AG04449 (cell line): ENCODE measurements around the gene CCL21.

Experiments
- CTCF ChIA-PET: fragments of 350-600 bp; formaldehyde crosslinking; extraction: SDS; loops from one replicate; lab custom pipeline; 2021; ENCODE audit warnings: antibody characterized with exemption; lab: Yijun Ruan, JAX
- POLR2A ChIA-PET: fragments of 400-600, 350-600 bp; formaldehyde crosslinking; extraction: SDS; loops from one replicate; lab custom pipeline; 2020; ENCODE audit warnings: antibody characterized with exemption, inconsistent platforms; lab: Yijun Ruan, JAX
- DNase-seq: peaks from one replicate; pipeline ENCODE4 v3.0.0-alpha.2; 2010; ENCODE audit warnings: low read depth, low spot score
- H3K4me3 ChIP-seq: 2 replicates; pipeline ENCODE4 v1.5.1; 2011; ENCODE audit warnings: low read depth, mild to moderate bottlenecking, control low read depth, low read length
- CTCF ChIP-seq: IDR thresholded peaks from one replicate; pipeline ENCODE4 v1.5.1; 2011; ENCODE audit warnings: mild to moderate bottlenecking, moderate library complexity, low read length, control low read depth, inconsistent platforms; ENCODE audit not compliant: insufficient read depth; ENCODE audit errors: missing control alignments

Gene CCL21

GRCh38 chr9:34669809-34670562, 40.0 kb downstream of the CCL21 start:
- ChIA-PET POLR2A (no interaction called here), CTCF (interaction anchor here (1.1 to 2.3 kb wide), 5 partner anchors 25 to 36 kb away, joined by 3 to 14 read pairs (median 5); no protein-coding TSS in a partner anchor)
- DNase-seq: no peak
- H3K4me3 ChIP-seq: no peak overlapping the region
- no peak for TF ChIP-seq CTCF

GRCh38 chr9:34665381-34666250, 44.3 kb downstream of the CCL21 start:
- H3K4me3 ChIP-seq: peak overlapping the region; percentile 92
- POLR2A ChIA-PET: interaction anchor here (1.2 to 2.1 kb wide), 3 partner anchors 10 to 19 kb away, joined by 5 to 11 read pairs (median 8); partner anchors contain the start of genes GALT and IL11RA
- CTCF ChIA-PET: interaction anchor here (1.2 to 8.4 kb wide), 11 partner anchors 10 to 37 kb away, joined by 3 to 153 read pairs (median 8); partner anchors contain the start of genes GALT, IL11RA and SIGMAR1
- peak; percentile 65 for DNase-seq
- TF ChIP-seq CTCF: no peak

GRCh38 chr9:34665067-34665380, 44.9 kb downstream of the CCL21 start:
- no peak for DNase-seq
- POLR2A ChIA-PET: interaction anchor here (1.2 to 2.1 kb wide), 3 partner anchors 10 to 18 kb away, joined by 5 to 11 read pairs (median 8); partner anchors contain the start of genes GALT and IL11RA
- peak overlapping the region; percentile 63 for H3K4me3 ChIP-seq
- CTCF ChIA-PET: interaction anchor here (0.7 to 8.4 kb wide), 12 partner anchors 10 to 61 kb away, joined by 3 to 153 read pairs (median 6); partner anchors contain the start of genes GALT, IL11RA and SIGMAR1
- TF ChIP-seq CTCF: no peak

GRCh38 chr9:34664281-34665066, 45.5 kb downstream of the CCL21 start:
- ChIA-PET CTCF (interaction anchor here (0.7 to 8.4 kb wide), 16 partner anchors 11 to 61 kb away, joined by 3 to 153 read pairs (median 5); partner anchors contain the start of genes CCL19, CCL21, GALT and IL11RA), POLR2A (interaction anchor here (1.2 to 2.1 kb wide), 3 partner anchors 9 to 18 kb away, joined by 5 to 11 read pairs (median 8); partner anchors contain the start of genes GALT and IL11RA)
- peak; percentile 97 for TF ChIP-seq CTCF
- no peak for DNase-seq
- H3K4me3 ChIP-seq: peak overlapping the region; percentile 63

- no peak overlapping the region for H3K4me3 ChIP-seq
- ChIA-PET POLR2A (interaction anchor here (0.8 kb wide), 1 partner anchor 16 kb away, joined by 3 read pairs; the partner anchor contains the start of gene GALT), CTCF (interaction anchor here (0.7 to 8.4 kb wide), 8 partner anchors 12 to 72 kb away, joined by 3 to 153 read pairs (median 4); partner anchors contain the start of genes CCL21, GALT, IL11RA and RPP25L)
- no peak for DNase-seq
- no peak for TF ChIP-seq CTCF
Observed at GRCh38 chr9:34663303-34663605, 46.7 kb downstream of the CCL21 start.
